Measurements from ENCODE around the gene CDKN2B-AS1.

GRCh38 chr9:21968331-21969010, 26.1 kb upstream of the CDKN2B-AS1 start:
- no peak for TF ChIP-seq CTCF (IDR thresholded peaks at IDR 0.05)
- peak; percentile 93 for TF ChIP-seq EZH2 (IDR thresholded peaks at IDR 0.05)
- TF ChIP-seq EZH2phosphoT487 (IDR thresholded peaks at IDR 0.05): peak; percentile 98

Data from neural progenitor cell (in vitro differentiated cells).